ENCODE results near the gene TUT1. TPM values are rescaled to one million over a fixed set of nuclear protein-coding genes. Genes with fewer than 3 reads are reported as not detected.
"Not testable (repeated sequence)": the region's sequence is repeated elsewhere in the genome, so short reads cannot be mapped to it uniquely, and the experiment has no call there.

TUT1 gene
- total RNA-seq, 1 donor: 4.3 TPM

DNA sequence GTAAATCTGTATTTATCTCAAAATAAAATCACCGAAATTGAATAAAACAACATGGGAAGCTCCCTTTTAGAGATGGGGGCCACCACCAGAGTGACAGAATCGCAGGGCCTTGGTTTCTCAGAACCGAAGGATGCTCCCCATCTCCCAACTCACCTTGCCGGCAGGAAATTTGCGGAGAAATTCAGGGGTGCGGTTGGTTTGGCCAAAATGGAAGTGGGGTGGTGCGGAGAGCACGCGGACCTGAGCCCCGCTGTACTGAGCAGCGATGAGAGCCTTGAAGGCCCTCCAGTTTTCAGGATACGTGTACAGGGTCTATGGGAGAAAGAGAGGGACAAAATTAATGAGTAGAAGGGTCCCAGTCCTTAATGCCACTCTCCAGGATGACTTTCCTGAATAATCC is 18.9 kb downstream of the TUT1 start:
- TF ChIP-seq, protein P1, sequence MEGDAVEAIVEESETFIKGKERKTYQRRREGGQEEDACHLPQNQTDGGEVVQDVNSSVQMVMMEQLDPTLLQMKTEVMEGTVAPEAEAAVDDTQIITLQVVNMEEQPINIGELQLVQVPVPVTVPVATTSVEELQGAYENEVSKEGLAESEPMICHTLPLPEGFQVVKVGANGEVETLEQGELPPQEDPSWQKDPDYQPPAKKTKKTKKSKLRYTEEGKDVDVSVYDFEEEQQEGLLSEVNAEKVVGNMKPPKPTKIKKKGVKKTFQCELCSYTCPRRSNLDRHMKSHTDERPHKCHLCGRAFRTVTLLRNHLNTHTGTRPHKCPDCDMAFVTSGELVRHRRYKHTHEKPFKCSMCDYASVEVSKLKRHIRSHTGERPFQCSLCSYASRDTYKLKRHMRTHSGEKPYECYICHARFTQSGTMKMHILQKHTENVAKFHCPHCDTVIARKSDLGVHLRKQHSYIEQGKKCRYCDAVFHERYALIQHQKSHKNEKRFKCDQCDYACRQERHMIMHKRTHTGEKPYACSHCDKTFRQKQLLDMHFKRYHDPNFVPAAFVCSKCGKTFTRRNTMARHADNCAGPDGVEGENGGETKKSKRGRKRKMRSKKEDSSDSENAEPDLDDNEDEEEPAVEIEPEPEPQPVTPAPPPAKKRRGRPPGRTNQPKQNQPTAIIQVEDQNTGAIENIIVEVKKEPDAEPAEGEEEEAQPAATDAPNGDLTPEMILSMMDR (IDR thresholded peaks at IDR 0.05; ENCODE audit: insufficient read depth, low read depth, low read length): no peak
- peak overlapping the region; percentile 89 for H3K4me3 ChIP-seq (ENCODE audit: low read depth, low read length)
- no peak for DNase-seq (ENCODE audit: low read depth)

DNA sequence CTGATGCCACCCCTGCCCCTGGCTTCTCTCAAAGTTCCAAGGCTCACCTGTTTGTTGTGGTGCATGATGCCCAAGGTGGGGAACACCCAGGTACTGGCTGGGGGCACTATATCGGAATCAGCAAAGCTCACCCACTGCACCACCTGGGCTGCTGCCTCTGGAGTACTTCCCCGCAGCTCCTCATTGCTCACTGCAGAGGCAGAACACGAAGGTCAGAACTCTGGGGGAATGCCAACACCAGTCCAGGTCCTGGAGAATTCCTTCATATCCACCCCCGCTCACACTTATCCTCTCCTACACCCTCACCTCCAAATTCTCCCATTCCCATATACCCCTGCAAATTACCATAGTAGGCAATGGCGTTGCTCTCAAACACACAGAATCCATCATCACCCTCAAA is 19.8 kb downstream of the TUT1 start:
- H3K4me3 ChIP-seq (ENCODE audit: low read depth, low read length); DNase-seq (ENCODE audit: low read depth): not testable (repeated sequence)

DNA sequence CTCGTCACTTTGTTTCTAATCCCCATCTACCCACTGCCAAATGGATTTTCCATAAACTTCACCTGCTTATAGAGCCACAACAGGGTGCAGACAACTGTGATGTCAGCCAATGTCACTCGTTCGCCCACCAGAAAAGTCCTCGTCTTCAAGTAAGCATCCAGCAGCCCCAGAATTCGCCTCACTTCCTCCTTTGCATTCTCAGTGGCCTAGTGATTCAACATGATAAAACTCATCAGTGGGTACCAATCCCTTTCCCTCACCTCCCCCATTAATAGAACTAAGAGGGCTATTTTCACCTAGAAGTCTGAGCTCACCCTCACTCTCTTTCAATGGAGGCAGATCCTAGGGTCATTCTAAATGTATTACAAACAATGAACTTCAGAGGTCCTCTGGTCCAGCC is 20.4 kb downstream of the TUT1 start:
- H3K4me3 ChIP-seq (ENCODE audit: low read depth, low read length); DNase-seq (ENCODE audit: low read depth): not testable (repeated sequence)

DNA sequence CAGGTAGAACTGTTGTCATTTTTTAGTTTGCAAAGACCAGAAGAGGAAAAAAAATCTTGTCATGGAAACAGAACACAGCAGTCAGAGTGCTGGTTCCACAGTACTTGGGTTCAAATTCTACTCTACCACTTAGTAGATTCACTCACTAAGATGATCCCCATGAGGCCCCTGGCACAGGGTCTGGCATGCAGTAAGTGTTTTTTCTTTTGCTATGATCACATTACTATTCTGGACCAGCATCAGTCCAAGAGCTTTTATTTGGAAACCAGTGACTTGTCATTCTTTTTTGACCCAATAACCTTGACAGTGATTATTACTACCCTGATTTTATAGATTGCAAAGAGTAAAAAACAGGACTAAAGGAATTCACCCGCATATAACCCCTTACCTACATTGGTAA is 21.7 kb downstream of the TUT1 start:
- TF ChIP-seq, protein P1 (IDR thresholded peaks at IDR 0.05; ENCODE audit: insufficient read depth, low read depth, low read length): no peak
- no peak overlapping the region for H3K4me3 ChIP-seq (ENCODE audit: low read depth, low read length)
- DNase-seq (ENCODE audit: low read depth): no peak

DNA sequence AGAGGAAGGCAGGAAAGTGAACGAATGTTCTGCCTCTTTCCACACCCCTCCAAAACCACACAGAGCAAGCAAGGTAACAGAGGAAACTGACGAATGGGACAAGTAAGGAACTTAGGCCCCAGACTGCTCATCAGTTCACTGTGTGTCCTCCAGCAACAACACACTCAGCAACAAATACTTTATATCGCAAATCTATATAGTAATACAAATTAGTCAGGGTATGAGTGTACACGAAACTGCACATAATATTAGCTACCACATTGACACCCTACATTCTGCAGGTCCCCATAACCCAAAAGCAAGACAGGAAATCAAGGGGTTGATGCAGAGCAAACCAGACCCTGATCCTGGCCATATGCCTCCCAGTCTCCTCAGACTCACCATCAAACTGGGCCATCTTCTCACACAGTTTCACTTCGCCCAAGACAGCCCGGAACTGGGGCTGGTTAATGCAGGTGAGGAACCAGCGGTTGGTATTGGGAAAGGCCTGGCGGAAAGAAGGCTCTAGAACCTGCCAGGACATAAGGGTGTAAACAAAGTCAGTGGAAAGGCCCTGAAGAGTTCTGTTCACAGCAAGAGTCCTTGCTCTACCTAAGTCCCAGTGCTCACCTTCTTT is 24.2 kb downstream of the TUT1 start:
- DNase-seq (ENCODE audit: low read depth): no peak

DNA sequence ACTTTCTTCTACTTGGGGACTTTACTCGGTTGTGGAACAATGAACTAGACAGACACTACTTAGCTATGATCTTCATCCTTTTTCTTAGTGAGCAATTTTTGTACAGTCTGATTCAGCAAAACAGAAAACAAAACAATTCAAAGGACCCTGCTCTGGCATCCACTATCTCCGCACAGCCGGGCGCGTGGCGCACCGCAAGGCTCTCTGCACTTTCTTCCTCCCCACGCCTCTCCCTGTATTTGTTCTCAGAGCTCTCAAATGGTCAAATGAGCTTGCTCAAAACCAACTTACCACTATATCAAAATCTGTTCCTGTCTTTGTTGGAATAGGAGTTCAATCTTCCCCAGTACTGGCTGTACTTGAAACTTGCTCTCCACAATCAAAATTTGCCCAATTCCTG is 25.1 kb downstream of the TUT1 start:
- H3K4me3 ChIP-seq (ENCODE audit: low read depth, low read length): no peak overlapping the region
- DNase-seq (ENCODE audit: low read depth): no peak
- TF ChIP-seq, protein P1 (IDR thresholded peaks at IDR 0.05; ENCODE audit: insufficient read depth, low read depth, low read length): no peak

More for the DNA sequence above, 24.2 kb downstream of the TUT1 start:
- no peak overlapping the region for H3K4me3 ChIP-seq (ENCODE audit: low read depth, low read length)
- TF ChIP-seq, protein P1 (IDR thresholded peaks at IDR 0.05; ENCODE audit: insufficient read depth, low read depth, low read length): no peak

DNA sequence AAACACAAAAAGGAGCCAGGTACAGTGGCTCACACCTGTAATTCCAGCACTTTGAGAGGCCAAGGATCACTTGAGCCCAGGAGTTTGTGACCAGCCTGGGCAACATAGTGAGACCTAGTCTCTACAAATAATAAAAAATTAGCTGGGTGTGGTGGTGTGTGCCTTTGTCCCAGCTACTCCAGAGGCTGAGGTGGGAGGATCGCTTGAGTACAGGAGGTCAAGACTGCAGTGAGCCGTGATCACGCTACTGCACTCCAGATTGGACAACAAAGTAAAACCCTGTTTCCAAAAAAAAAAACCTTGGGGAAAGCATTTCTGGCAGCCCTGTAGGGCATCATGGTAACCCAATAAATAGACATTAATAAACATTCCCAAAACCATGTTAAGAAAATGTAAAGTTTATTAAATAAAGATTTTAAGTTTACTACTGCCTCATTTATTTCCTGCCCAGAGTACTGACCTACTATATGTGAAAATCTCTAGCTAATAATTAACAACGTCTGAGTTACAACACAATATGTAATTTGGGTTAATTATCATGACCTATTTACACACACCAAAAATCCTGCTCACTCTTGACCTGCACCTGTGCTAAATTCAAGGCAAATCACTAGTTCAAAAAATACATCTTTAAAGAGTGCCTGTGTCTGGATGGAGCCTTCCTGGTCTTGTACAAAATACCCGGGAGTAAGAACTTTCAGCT is 26.1 kb downstream of the TUT1 start:
- no peak overlapping the region for H3K4me3 ChIP-seq (ENCODE audit: low read depth, low read length)
- TF ChIP-seq, protein P1 (IDR thresholded peaks at IDR 0.05; ENCODE audit: insufficient read depth, low read depth, low read length): no peak
- DNase-seq (ENCODE audit: low read depth): no peak

DNA sequence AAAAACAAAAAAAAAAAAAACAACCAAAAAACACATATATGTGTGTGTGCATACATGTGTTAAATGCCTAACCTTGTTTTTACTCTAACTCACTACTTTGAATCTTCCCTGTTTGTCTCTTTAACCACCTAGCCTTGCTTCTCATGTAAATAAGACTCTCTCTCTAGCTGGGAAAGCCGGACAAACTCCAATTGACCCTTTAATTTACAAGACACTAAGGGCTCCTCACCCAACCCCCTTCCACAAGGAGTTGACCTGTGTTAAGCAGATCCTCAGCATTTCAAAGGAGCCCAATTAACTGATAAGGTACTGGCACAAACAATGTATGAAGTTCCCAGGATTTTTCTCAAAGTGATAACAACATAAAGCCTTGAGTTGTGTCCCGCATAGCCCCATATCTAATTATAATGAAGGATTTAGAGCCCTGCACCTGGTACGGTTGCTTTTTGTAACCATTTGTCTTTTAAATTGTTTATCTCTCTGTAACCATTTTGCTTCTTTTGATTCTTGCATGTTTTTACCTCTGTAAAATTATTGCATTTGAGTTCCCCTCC is 29.6 kb downstream of the TUT1 start:
- H3K4me3 ChIP-seq (ENCODE audit: low read depth, low read length); DNase-seq (ENCODE audit: low read depth): not testable (repeated sequence)
